Measurements from ENCODE around the gene ELK3.

The ELK3 gene

GRCh38 chr12:96193725-96194575, at the start of gene ELK3:
Gene ELK3, plus strand, starts transcription at chr12:96194375.
- ChIA-PET CTCF (interaction anchor here (0.6 kb wide), 1 partner anchor 20 kb away, joined by 3 read pairs; no protein-coding TSS in a partner anchor), POLR2A (no interaction called here)
- H3K4me3 ChIP-seq (ENCODE audit: low read depth, low read length) = peak within 1 kb of the TSS; percentile 93
- H3K4me1 ChIP-seq (ENCODE audit: control insufficient read depth, insufficient read depth, low read length) = 0 out of 2 replicates have a peak, but pooled peaks cover 4% of the 10 kb centered on the region
- no peaks in the 10 kb centered on the region for H3K9me3 ChIP-seq (ENCODE audit: control insufficient read depth, insufficient read depth, low read depth, low read length)
- H3K27ac ChIP-seq (ENCODE audit: extremely low read depth, low read depth, low read length) = peak within 1 kb of the TSS; percentile 82
- no peaks in the 10 kb centered on the region for H3K36me3 ChIP-seq (ENCODE audit: control insufficient read depth in 2 of 2, insufficient read depth in 1 of 2, low read length in 2 of 2)
- no peak for TF ChIP-seq ZNF785 (tag by site-specific recombination; IDR thresholded peaks at IDR 0.05)
- no peak for TF ChIP-seq PRDM2 (tag by site-specific recombination; IDR thresholded peaks at IDR 0.05; ENCODE audit: borderline replicate concordance)
- peak; percentile 52; the same call in 1 of the 2 replicates for TF ChIP-seq ZNF843 (tag by site-specific recombination; IDR thresholded peaks at IDR 0.05)
- no peak for TF ChIP-seq SCRT2 (tag by site-specific recombination; IDR thresholded peaks at IDR 0.05)
- no peak for TF ChIP-seq ZNF416 (tag by site-specific recombination; IDR thresholded peaks at IDR 0.05)
- no peak for TF ChIP-seq ZNF701 (tag by site-specific recombination; IDR thresholded peaks at IDR 0.05)
- 0 out of 2 replicates have a peak, but pooled peaks have one; percentile 32 for TF ChIP-seq ZNF324 (tag by site-specific recombination; IDR thresholded peaks at IDR 0.05)
- TF ChIP-seq OSR2 (tag by site-specific recombination; IDR thresholded peaks at IDR 0.05) = 0 out of 2 replicates have a peak, but pooled peaks have one; percentile 12
- no peak for TF ChIP-seq ZNF366 (tag by site-specific recombination; conservative IDR thresholded peaks at IDR 0.05)
- no peak for TF ChIP-seq ZNF148 (tag by site-specific recombination; IDR thresholded peaks at IDR 0.05; ENCODE audit: borderline replicate concordance)
- no peak for TF ChIP-seq ZNF585B (tag by site-specific recombination; IDR thresholded peaks at IDR 0.05)
- TF ChIP-seq ZFHX2 (tag by site-specific recombination; conservative IDR thresholded peaks at IDR 0.05) = 0 out of 2 replicates have a peak, but pooled peaks have one; percentile 7
- no peak for TF ChIP-seq ZNF211 (tag by site-specific recombination; IDR thresholded peaks at IDR 0.05; ENCODE audit: low read depth)
- TF ChIP-seq ZFP37 (tag by site-specific recombination; IDR thresholded peaks at IDR 0.05) = no peak
- TF ChIP-seq ZBTB17 (tag by site-specific recombination; IDR thresholded peaks at IDR 0.05) = peak; percentile 44
- TF ChIP-seq ZNF302 (tag by site-specific recombination; IDR thresholded peaks at IDR 0.05; ENCODE audit: low read depth) = no peak
- no peak for TF ChIP-seq MEIS1 (CRISPR knock-in tag; IDR thresholded peaks at IDR 0.05; ENCODE audit: borderline replicate concordance)
- TF ChIP-seq IKZF3 (tag by site-specific recombination; IDR thresholded peaks at IDR 0.05) = no peak
- no peak for TF ChIP-seq ZNF239 (tag by site-specific recombination; IDR thresholded peaks at IDR 0.05)
- no peak for TF ChIP-seq ZNF768 (tag by site-specific recombination; IDR thresholded peaks at IDR 0.05)
- no peak for TF ChIP-seq TRIM28 (IDR thresholded peaks at IDR 0.05; ENCODE audit: borderline replicate concordance, low read length)
- no peak for TF ChIP-seq ZNF677 (tag by site-specific recombination; IDR thresholded peaks at IDR 0.05)
- TF ChIP-seq ZNF571 (tag by site-specific recombination; IDR thresholded peaks at IDR 0.05) = no peak
- TF ChIP-seq ZNF174 (tag by site-specific recombination; IDR thresholded peaks at IDR 0.05) = no peak
- no peak for TF ChIP-seq PRDM1 (tag by site-specific recombination; IDR thresholded peaks at IDR 0.05)
- TF ChIP-seq ZBTB11 (tag by site-specific recombination; conservative IDR thresholded peaks at IDR 0.05; ENCODE audit: low read depth) = peak; percentile 30; the same call in 1 of the 2 replicates
- no peak for TF ChIP-seq WT1 (tag by site-specific recombination; IDR thresholded peaks at IDR 0.05)

Measured in HEK293 (cell line).